ENCODE results near the gene MYH6.

Gene MYH6

GRCh38 chr14:23376482-23377197, 31.4 kb downstream of the MYH6 start, which contains the start of gene CMTM5:
Gene CMTM5, plus strand, starts transcription at chr14:23377046. Its CDS starts 206 bp downstream, at chr14:23377252.
- no peak for DNase-seq (ENCODE audit: low read depth in 2 of 2)

DNA sequence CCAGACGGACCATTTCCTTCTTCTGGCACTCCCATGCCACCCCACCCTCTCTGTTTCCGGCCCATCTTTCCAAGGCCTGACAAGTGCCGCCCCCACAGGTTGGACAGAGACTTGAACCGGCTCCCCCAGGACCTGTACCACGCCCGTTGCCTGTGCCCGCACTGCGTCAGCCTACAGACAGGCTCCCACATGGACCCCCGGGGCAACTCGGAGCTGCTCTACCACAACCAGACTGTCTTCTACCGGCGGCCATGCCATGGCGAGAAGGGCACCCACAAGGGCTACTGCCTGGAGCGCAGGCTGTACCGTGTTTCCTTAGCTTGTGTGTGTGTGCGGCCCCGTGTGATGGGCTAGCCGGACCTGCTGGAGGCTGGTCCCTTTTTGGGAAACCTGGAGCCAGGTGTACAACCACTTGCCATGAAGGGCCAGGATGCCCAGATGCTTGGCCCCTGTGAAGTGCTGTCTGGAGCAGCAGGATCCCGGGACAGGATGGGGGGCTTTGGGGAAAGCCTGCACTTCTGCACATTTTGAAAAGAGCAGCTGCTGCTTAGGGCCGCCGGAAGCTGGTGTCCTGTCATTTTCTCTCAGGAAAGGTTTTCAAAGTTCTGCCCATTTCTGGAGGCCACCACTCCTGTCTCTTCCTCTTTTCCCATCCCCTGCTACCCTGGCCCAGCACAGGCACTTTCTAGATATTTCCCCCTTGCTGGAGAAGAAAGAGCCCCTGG, 32.4 kb downstream of the MYH6 start:
- DNase-seq (ENCODE audit: low read depth in 2 of 2), result no peak

DNA sequence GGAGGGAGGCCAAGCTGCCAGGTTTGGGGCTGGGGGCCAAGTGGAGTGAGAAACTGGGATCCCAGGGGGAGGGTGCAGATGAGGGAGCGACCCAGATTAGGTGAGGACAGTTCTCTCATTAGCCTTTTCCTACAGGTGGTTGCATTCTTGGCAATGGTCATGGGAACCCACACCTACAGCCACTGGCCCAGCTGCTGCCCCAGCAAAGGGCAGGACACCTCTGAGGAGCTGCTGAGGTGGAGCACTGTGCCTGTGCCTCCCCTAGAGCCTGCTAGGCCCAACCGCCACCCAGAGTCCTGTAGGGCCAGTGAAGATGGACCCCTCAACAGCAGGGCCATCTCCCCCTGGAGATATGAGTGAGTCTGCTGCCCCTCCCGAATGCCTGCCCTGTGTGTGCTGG, 35.0 kb downstream of the MYH6 start:
- DNase-seq (ENCODE audit: low read depth in 2 of 2), result no peak

- no peak for DNase-seq (ENCODE audit: low read depth in 2 of 2)
Measured at GRCh38 chr14:23372509-23372908, 35.6 kb downstream of the MYH6 start, which contains the start of gene IL25. Gene IL25, plus strand, starts transcription at chr14:23372809.

DNA sequence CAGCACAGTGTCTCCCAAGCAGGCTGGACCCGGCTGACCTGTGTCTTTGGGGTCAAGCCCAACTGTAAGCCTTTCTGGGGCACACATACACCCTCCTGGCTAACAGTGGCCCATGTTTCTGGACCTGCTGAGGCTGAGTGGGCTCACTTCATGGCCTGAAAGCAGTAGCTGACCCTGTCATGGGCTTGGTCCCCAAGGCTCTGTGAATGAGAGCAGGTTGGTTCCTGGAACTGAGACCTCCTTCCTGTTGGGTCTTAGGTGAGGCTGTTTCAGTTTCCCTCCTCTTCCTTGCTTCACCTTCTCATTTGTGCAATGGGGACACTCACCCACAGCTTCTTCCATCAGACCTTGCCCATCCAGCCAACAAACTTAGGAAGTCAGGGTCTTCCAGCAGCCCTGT, 36.2 kb downstream of the MYH6 start:
- DNase-seq (ENCODE audit: low read depth in 2 of 2), result no peak

GRCh38 chr14:23370221-23370620, 37.9 kb downstream of the MYH6 start:
- DNase-seq (ENCODE audit: low read depth in 2 of 2), result no peak

- DNase-seq (ENCODE audit: low read depth in 2 of 2), result no peak
Measured at GRCh38 chr14:23366426-23366921, 41.6 kb downstream of the MYH6 start.

DNA sequence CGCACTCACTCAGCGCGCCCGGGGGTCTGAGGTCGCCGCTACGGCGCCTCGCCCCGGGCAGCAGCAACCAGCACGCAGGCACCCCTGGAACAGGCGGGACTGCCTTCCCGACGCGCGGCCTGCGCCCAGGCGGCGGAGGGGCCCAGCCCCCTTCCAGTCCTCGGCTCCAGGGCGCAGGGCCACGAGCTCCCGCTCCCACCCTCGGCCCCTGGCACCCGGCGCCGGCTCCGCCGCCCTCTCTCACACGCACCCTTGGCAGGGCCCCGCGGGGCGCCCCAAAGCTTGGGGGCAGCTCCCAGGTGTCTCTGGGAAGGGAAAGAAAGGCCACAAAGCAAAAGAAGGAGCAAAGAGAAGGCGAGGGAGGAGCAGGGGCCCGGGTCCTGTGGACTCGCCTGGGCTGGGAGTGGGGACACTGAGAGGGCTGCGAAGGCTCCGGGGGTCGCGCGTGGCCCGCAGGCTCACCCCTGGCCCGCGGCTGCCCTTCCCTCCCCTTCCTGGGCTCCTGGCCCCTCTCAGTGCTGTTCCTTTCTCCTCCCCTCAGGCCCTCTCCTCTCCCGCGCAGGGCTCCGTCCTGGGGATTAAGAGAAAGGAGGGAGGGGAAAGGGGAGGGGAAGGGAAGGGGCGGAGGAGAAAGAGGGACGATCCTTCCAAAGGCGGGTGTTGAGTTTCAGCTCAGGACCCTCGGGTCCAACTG, 42.2 kb downstream of the MYH6 start:
- no peak for DNase-seq (ENCODE audit: low read depth in 2 of 2)

DNA sequence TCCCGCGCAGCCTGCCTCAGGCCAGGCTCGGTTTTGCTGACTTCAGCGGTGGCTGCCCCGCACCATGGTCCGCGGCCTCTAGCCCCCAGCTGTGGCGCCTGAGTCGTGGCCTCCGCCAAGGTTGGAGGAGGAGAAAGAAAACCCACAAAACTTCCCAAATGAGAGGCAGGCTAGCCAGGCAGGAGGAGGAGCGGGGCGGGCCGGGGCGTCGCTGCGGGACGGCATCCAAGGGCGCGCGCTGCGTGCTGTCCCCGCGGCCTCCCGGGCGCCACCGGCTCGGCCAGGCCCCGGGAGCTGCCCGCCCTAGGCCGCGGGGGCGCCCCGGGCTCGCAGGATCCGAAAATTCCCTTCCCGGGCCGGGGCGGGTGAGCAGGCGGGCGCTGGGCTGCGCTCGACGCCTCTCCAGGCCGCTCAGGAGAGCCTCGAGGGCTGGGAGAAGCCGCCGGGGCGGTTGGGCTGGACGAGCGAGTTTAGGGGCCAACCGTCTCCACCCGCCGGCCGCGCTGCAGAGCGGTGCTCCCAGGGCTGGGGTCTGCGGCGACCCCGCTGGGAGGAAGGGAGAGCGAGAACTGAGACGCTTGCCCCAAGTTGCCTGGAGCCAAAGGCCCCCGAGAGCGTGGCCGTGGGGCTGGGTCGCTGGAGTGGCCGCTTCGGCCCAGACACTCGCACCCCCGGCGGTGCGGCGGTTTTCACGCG, 42.9 kb downstream of the MYH6 start, which contains the start of gene EFS:
TSS of gene EFS (minus strand) at position 137 of the 696 bp plus-strand sequence. CDS start 147 bp downstream, outside the sequence.
- DNase-seq (ENCODE audit: low read depth in 2 of 2), result no peak

- no peak for DNase-seq (ENCODE audit: low read depth in 2 of 2)
Measured at GRCh38 chr14:23364164-23365035, 43.7 kb downstream of the MYH6 start.

DNA sequence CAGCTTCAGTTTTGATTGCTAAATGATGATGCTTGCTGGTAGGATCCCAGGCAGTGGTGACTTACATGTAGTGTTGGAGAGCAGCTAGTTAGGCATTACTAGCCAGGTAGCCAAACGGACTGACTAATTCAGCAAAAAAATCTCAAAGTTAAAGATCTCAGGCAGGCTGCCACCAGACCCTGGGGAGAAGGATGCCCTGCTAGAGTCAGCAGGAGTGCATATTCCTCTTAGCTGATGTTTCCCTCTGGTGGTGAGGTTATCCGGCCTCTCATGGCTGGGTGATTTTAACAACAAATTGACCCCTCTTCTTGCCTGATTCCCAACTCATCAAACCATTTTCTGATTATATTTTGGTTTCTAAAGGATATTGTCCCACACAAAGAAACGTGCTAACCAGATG, 45.9 kb downstream of the MYH6 start:
- DNase-seq (ENCODE audit: low read depth in 2 of 2), result no peak

GRCh38 chr14:23361763-23362162, 46.3 kb downstream of the MYH6 start:
- DNase-seq (ENCODE audit: low read depth in 2 of 2), result no peak

- no peak for DNase-seq (ENCODE audit: low read depth in 2 of 2)
Measured at GRCh38 chr14:23361320-23361719, 46.8 kb downstream of the MYH6 start.

DNA sequence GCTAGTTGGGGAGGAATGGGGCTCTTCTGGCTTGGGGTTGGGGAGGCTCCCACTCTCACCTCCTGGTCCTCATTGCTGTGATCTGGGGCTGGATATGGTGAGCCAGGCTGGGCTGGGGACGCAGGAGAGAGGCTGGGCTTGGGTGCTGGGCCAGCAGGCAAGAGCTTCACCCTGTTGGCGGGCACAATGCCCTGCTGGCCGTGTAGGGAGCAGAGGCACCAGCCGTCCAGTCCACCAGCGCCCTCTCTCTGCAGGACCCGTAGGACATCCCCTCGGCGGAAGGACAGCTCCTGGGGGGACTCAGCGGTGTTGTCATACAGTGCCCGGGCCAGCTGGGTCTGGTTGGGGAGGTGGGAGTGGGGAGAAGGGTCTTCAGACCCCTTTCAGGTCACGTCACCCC, 47.6 kb downstream of the MYH6 start:
- no peak for DNase-seq (ENCODE audit: low read depth in 2 of 2)

GRCh38 chr14:23359722-23360447, 48.2 kb downstream of the MYH6 start:
- DNase-seq (ENCODE audit: low read depth in 2 of 2), result no peak

DNA sequence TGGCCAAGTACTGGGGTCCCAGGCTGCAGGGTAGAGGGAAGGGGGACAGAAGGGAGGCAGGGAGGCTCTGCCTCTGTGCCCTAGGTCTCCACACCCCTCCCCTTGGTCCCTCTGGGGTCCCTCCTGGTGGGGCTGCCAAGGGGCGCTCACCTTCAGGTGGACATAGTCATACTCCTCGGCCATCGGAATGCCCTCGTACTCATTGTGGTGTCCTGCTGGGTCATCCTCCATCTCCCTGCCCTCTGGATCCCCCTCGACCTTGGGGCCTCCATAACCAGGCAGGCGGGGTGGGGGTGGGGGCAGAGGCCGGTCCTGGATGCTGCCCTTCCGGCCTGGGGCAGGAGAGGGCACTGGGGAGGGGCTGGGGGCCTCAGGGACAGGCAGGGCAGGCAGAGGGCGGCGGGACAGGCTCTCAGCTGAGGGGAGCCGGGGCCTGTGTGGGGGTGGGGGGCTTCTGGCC, 48.9 kb downstream of the MYH6 start:
- DNase-seq (ENCODE audit: low read depth in 2 of 2), result no peak

GRCh38 chr14:23358553-23359166, 49.4 kb downstream of the MYH6 start:
- no peak for DNase-seq (ENCODE audit: low read depth in 2 of 2)

DNA sequence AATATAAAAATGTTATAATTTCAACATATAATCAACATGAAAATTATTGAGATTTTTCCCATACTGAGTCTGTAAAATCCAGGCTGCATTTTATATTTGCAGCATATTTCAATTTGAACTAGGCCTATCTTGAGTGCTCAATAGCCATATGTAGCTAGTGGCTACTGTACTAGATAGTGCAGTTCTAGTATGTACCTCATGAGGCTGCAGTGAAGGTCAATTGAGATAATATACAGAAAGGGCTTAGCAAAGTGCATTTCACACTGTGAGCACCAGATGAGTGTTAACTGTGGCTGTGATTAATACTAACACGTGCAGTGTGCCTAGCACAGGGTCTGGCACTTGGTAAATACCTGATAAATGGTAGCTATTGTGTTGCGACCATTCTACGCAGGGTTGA, 50.0 kb downstream of the MYH6 start:
- no peak for DNase-seq (ENCODE audit: low read depth in 2 of 2)

GRCh38 chr14:23357261-23357660, 50.8 kb downstream of the MYH6 start:
- DNase-seq (ENCODE audit: low read depth in 2 of 2), result no peak

All from stimulated activated CD8-positive, alpha-beta memory T cell treated with anti-CD3 and anti-CD28 coated beads, Interleukin-2, amount 100 ng/mL, for 48 hours (primary cell).